GM18502 (cell line): ENCODE data around the gene CELF4.

ENCODE experiments used
- ATAC-seq: cut with Tn5 transposase; IDR thresholded peaks from one replicate; pipeline ENCODE4 v1.9.1; 2021; ENCODE audit warnings: mild to moderate bottlenecking; ENCODE audit not compliant: unreplicated experiment, poor library complexity

The CELF4 gene

GRCh38 chr18:37397814-37398213, 167.8 kb downstream of the CELF4 start:
- ATAC-seq: no peak

GRCh38 chr18:37396971-37397720, 168.5 kb downstream of the CELF4 start:
- no peak for ATAC-seq

GRCh38 chr18:37395631-37396030, 170.0 kb downstream of the CELF4 start:
- ATAC-seq: no peak

- ATAC-seq: no peak
Measured at GRCh38 chr18:37395138-37395537, 170.5 kb downstream of the CELF4 start.

- no peak for ATAC-seq
Measured at GRCh38 chr18:37394610-37394965, 171.0 kb downstream of the CELF4 start.

DNA sequence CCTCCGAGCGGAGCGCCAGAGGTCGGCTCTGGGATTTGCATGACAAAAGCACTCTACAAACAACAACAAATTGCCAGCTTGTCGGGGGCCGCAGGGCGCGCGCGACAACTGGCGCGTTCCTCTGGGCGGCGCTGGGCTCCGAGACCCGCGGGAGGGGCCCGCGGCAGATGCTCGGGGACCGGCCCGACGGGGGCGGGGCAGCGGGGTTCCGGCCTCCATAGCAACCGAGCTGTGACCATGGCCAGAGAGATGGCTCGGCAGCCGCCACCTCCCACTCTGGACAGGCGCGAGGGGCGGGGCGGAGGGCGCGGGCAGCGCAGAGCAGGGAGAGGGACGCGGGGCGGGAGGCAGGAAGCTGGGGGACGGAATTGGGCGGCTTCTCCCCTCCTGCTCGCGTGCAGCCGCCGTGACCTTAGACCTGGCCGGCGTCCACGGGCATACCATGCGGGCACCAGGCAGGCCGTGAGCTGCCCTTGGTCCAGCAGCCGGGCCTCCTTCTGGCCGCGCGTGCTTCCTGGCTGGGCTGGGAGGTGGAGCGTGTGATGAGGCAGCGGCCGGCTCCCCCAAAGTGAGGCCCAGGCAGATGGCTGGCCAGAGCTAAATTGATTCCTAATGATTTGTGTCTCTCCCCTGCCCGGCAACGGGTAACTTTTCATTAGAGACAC, 171.5 kb downstream of the CELF4 start:
- ATAC-seq: no peak

- no peak for ATAC-seq
Measured at GRCh38 chr18:37393221-37393827, 172.3 kb downstream of the CELF4 start.

- ATAC-seq: no peak
Measured at GRCh38 chr18:37392648-37393047, 172.9 kb downstream of the CELF4 start.

GRCh38 chr18:37391698-37392548, 173.7 kb downstream of the CELF4 start:
- ATAC-seq: peak; percentile 42

DNA sequence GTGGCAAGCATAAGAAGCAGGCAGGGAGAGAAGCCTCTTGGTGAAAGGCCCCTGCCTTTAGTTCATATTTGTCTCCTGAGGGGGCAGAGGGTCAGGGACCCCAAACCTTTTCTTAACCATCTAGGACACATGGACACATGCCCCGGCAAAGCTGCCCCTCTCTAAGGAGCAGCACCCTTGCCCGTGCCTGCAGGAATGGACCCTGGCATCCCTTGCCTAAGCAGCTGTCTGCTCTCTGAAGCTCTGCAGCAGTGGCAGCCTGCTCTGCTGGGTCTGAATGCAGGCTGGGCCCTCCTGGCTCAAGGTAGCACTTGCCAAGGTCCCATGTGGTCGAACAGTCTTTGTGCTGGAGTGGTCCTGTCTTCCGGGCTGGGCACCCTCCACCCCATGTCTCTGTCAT, 174.4 kb downstream of the CELF4 start:
- ATAC-seq: no peak

DNA sequence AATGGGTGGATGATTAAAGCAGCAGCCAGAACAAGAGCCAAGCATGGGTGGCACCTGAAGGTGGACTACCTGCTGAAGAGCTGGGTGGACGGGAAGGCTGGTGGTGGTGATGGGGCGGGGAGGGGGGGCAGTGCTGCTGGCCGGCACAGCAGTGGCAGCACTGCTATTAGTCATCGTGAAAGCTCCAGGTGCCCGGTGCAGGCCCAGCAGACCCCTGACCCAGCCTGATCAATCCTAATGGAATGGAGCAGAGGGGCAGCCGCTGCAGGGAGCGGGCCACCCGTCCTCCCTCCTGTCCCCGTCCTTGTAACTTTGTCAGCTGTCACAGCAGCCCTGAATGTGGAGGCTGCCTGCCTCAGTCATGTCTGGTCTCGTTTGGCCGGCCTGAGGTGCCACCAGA, 174.9 kb downstream of the CELF4 start:
- no peak for ATAC-seq

GRCh38 chr18:37389684-37390368, 175.8 kb downstream of the CELF4 start:
- ATAC-seq: no peak

GRCh38 chr18:37389041-37389440, 176.6 kb downstream of the CELF4 start:
- ATAC-seq: no peak

GRCh38 chr18:37388413-37388812, 177.2 kb downstream of the CELF4 start:
- no peak for ATAC-seq

DNA sequence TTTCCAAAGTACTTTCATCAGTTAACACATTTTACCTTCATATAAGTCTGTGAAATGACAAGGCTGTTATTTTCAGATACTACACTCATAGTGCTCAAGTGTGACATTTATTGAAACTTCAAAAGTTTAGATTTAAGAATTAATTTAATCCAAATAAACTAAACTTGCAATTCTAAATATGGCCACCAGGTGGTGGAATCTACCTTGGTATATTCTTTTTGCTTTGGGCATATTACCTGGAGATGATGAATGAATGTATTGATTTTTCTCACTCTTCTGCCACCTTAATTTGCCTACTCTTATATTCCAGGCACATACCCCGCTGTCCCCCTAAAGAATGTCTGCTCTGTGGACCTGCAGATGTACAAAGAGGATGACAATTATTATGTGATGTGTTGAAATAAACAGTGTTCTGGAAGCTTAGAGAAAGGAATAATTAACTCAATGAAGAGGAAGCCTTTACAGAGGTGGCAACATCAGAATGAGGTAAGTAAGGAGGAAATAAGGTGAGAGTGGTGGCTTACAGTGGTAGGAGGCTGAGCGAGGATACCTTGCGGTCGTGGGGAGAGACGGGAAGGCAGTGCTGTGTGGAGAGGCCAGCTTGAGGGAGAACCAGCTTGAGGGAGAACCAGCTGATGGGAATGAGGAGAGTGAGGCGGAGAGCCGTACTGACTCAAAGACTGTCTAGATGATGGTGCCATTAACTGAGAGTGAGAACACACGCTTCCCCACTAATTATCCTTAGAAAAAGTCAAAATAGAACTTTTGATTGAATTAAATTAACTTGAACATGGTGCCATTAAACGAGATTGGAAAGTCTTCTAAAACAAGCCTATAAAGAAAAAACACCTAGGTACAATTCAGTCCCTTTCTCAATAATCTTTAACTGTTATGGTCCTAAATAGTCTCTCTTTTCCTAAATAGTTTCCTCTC, 179.5 kb downstream of the CELF4 start:
- ATAC-seq: no peak

GRCh38 chr18:37383846-37384595, 181.6 kb downstream of the CELF4 start:
- no peak for ATAC-seq

DNA sequence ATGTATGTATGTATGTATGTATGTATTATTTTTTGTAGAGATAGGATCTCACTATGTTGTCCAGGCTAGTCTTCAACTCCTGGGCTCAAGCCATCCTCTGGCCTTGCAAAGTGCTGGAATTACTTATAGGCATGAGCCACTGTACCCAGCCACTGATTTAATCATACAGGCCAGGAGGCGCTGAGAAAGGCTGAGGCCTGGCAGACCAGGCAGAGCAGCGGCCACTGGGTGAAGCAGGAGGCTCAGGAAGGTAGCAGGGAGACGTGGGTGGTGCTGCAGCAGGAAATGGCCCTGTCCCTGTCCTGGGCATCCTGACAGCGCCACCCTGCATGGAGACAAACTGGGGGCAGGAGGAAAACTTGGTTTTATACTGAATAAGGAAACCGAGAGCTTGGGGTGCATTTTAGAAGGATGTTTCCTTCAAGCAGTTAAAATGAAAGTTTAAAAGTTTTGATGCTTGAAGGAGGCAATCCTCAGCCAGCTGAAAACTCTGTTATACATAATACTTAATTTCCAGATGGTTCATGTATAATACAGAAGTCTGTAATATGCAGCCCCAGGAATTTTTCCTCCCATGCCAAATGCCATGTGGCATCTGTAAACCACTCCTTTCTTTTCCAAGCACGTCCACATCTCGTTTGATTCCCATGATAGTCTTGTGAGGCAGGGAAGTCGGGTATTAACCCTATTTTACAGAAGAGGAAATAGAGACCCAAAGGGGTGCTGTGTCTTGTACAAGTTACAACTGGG, 182.4 kb downstream of the CELF4 start:
- ATAC-seq: no peak

DNA sequence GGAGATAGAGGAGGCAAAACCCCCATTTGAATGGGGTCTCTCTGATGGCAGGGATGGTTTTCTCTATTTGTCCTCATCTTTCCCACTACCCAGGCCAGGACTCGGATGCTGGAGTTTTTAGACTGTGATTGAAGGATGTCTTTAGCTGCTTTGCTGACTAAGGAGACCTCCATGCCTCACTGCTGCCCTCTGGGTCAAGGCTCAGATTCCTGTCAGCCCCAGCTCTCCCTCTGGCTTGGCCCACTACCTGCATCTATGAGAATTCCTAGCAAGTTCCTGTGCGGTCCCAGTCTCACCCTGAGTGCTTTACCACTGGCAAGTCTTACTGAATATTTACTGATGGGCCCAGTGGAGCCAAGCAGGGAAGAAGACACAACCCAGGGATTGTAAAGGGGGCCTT, 184.0 kb downstream of the CELF4 start:
- no peak for ATAC-seq
